ENCODE data around the gene REG4. TPM values are rescaled to one million over a fixed set of nuclear protein-coding genes. Genes with fewer than 3 reads are reported as not detected.

Gene REG4
- total and polyA plus RNA-seq, 2 donors from 2014 or later: 0.34 TPM; not detected in 1

GRCh38 chr1:119781434-119782210, 29.6 kb downstream of the REG4 start:
- no peaks in the 10 kb centered on the region for H3K27me3 ChIP-seq (ENCODE audit: control insufficient read depth, insufficient read depth, low read length)
- FAIRE-seq (no peak), DNase-seq (no peak)
- TF ChIP-seq, protein P1, sequence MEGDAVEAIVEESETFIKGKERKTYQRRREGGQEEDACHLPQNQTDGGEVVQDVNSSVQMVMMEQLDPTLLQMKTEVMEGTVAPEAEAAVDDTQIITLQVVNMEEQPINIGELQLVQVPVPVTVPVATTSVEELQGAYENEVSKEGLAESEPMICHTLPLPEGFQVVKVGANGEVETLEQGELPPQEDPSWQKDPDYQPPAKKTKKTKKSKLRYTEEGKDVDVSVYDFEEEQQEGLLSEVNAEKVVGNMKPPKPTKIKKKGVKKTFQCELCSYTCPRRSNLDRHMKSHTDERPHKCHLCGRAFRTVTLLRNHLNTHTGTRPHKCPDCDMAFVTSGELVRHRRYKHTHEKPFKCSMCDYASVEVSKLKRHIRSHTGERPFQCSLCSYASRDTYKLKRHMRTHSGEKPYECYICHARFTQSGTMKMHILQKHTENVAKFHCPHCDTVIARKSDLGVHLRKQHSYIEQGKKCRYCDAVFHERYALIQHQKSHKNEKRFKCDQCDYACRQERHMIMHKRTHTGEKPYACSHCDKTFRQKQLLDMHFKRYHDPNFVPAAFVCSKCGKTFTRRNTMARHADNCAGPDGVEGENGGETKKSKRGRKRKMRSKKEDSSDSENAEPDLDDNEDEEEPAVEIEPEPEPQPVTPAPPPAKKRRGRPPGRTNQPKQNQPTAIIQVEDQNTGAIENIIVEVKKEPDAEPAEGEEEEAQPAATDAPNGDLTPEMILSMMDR (IDR thresholded peaks at IDR 0.05; ENCODE audit: borderline replicate concordance, extremely low read depth, insufficient read depth): no peak
- no peak overlapping the region for H3K27ac ChIP-seq (ENCODE audit: low read depth in 2 of 2, low read length in 2 of 2)
- no peaks in the 10 kb centered on the region for H3K36me3 ChIP-seq (ENCODE audit: control insufficient read depth in 2 of 3, insufficient read depth in 3 of 3, low read length in 3 of 3)
- no peak overlapping the region for H3K4me3 ChIP-seq (ENCODE audit: low read length in 3 of 3)
- H3K9me3 ChIP-seq (ENCODE audit: control insufficient read depth in 2 of 3, insufficient read depth in 1 of 3, low read length in 3 of 3): no peaks in the 10 kb centered on the region
- intact Hi-C loops (cut with DNase I): no loop called here
- H3K9ac ChIP-seq (ENCODE audit: low read length in 3 of 3): no peak overlapping the region
- peaks cover 7 to 12% (median 10%) of the 10 kb centered on the region in 3 donors for H3K4me1 ChIP-seq (ENCODE audit: control insufficient read depth in 2 of 3, insufficient read depth in 2 of 3, low read depth in 1 of 3, low read length in 3 of 3)

GRCh38 chr1:119779869-119780356, 31.3 kb downstream of the REG4 start:
- TF ChIP-seq, protein P1 (IDR thresholded peaks at IDR 0.05; ENCODE audit: borderline replicate concordance, extremely low read depth, insufficient read depth): no peak
- Histone ChIP-seq H3K27me3 (ENCODE audit: control insufficient read depth, insufficient read depth, low read length) (no peaks in the 10 kb centered on the region), H3K4me1 (ENCODE audit: control insufficient read depth in 2 of 3, insufficient read depth in 2 of 3, low read depth in 1 of 3, low read length in 3 of 3) (peaks cover 10 to 15% (median 13%) of the 10 kb centered on the region in 3 donors), H3K27ac (ENCODE audit: low read depth in 2 of 2, low read length in 2 of 2) (peak overlapping the region in 1 of 2 donors; percentile 74), H3K9me3 (ENCODE audit: control insufficient read depth in 2 of 3, insufficient read depth in 1 of 3, low read length in 3 of 3) (no peaks in the 10 kb centered on the region), H3K9ac (ENCODE audit: low read length in 3 of 3) (no peak overlapping the region), H3K4me3 (ENCODE audit: low read length in 3 of 3) (peak overlapping the region in 2 of 3 donors; percentile 10 to 50), H3K36me3 (ENCODE audit: control insufficient read depth in 2 of 3, insufficient read depth in 3 of 3, low read length in 3 of 3) (no peaks in the 10 kb centered on the region)
- intact Hi-C loops (cut with DNase I): no loop called here
- FAIRE-seq (no peak), DNase-seq (peak in 3 of 5 donors; percentile 41 to 79 (median 70))

DNA sequence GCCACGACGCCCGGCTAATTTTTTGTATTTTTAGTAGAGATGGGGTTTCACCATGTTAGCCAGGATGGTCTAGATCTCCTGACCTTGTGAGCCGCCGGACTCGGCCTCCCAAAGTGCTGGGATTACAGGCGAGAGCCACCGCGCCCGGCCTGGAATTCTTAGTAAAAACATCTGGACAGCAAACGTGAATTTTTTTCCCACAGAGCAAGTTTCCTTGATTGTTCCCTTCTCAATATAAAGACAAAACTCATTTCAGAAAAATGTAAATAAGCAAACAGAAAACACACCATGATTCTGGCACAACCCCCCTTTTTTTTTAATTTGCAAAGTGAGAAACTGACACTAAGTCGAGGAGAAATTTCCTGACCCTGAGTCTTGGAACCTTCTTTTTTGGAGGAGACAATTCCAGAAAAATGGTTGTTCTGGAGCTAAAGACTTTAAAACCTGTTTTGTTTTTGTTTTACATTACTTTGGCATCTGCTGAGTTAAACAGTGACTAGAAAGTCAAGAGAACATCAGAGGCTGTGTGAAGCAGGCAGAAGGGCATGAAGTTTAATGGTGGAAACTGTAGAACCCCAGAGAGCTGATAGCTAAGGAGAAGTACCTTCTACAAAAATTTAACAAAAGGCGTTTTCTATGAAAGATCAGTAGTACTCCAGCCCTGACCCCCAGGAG, 32.2 kb downstream of the REG4 start:
- TF ChIP-seq, protein P1 (IDR thresholded peaks at IDR 0.05; ENCODE audit: borderline replicate concordance, extremely low read depth, insufficient read depth): no peak
- intact Hi-C loops (cut with DNase I): no loop called here
- Histone ChIP-seq H3K36me3 (ENCODE audit: control insufficient read depth in 2 of 3, insufficient read depth in 3 of 3, low read length in 3 of 3) (no peaks in the 10 kb centered on the region), H3K9ac (ENCODE audit: low read length in 3 of 3) (no peak overlapping the region), H3K27ac (ENCODE audit: low read depth in 2 of 2, low read length in 2 of 2) (peak overlapping the region in 1 of 2 donors; percentile 74), H3K27me3 (ENCODE audit: control insufficient read depth, insufficient read depth, low read length) (no peaks in the 10 kb centered on the region), H3K4me1 (ENCODE audit: control insufficient read depth in 2 of 3, insufficient read depth in 2 of 3, low read depth in 1 of 3, low read length in 3 of 3) (peaks cover 10 to 24% (median 13%) of the 10 kb centered on the region in 3 donors), H3K9me3 (ENCODE audit: control insufficient read depth in 2 of 3, insufficient read depth in 1 of 3, low read length in 3 of 3) (no peaks in the 10 kb centered on the region), H3K4me3 (ENCODE audit: low read length in 3 of 3) (no peak overlapping the region)
- DNase-seq (peak in 2 of 5 donors; percentile 49 to 66), FAIRE-seq (no peak)

Data from kidney (tissue), 14 donors.